HG03196 (cell line): ENCODE results near the gene SYTL3.
"Not testable (repeated sequence)": the region's sequence is repeated elsewhere in the genome, so short reads cannot be mapped to it uniquely, and the experiment has no call there.

Experiments
- ATAC-seq: cut with Tn5 transposase; IDR thresholded peaks from one replicate; pipeline ENCODE4 v1.9.1; 2021; ENCODE audit not compliant: unreplicated experiment

SYTL3 gene, protein sequence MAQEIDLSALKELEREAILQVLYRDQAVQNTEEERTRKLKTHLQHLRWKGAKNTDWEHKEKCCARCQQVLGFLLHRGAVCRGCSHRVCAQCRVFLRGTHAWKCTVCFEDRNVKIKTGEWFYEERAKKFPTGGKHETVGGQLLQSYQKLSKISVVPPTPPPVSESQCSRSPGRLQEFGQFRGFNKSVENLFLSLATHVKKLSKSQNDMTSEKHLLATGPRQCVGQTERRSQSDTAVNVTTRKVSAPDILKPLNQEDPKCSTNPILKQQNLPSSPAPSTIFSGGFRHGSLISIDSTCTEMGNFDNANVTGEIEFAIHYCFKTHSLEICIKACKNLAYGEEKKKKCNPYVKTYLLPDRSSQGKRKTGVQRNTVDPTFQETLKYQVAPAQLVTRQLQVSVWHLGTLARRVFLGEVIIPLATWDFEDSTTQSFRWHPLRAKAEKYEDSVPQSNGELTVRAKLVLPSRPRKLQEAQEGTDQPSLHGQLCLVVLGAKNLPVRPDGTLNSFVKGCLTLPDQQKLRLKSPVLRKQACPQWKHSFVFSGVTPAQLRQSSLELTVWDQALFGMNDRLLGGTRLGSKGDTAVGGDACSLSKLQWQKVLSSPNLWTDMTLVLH

DNA sequence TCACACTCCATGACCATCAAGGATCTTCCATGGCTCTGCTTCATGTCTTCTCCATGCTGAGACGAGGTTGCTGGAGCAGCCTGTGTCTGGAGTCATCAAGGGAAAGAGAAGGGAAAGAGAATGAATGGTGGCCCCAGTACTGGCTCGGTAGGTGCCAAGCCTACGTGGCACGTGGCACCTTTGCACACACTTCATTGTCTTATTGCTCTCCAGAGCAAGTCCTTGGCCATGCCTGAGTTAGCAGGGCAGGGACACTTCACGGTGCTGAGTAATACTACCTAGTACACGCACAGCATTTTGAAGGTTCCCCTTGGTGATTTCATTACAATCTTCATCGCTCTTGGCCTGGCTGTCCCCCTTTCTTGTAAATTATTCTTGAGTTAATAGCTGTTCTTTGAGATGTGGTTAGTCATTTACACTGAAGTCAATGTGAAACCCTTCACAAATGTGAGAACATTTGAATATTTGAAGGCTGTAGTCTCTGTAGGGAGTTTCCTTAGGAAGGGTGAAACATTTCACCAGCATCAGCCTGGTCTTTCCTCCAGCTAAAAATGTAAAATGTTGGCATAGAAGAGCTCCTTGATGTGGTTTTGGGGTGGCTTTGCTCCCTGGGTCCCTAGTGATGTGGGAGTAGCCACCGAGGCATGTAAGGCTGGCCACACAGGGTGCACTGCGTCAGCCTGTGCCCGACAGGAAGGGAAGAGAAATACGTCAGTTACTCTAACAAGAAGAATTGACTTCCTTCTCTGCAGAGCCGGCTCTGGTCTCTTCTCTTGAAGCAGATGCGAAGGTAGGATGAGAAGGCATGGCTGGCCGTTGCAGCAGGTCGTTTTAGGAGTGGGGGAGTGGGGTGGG, at the start of gene SYTL3:
Gene SYTL3, plus strand, starts transcription at position 766 of the 855 bp plus-strand sequence. CDS start 13,215 bp downstream, outside the sequence.
- peak; percentile 41 for ATAC-seq

DNA sequence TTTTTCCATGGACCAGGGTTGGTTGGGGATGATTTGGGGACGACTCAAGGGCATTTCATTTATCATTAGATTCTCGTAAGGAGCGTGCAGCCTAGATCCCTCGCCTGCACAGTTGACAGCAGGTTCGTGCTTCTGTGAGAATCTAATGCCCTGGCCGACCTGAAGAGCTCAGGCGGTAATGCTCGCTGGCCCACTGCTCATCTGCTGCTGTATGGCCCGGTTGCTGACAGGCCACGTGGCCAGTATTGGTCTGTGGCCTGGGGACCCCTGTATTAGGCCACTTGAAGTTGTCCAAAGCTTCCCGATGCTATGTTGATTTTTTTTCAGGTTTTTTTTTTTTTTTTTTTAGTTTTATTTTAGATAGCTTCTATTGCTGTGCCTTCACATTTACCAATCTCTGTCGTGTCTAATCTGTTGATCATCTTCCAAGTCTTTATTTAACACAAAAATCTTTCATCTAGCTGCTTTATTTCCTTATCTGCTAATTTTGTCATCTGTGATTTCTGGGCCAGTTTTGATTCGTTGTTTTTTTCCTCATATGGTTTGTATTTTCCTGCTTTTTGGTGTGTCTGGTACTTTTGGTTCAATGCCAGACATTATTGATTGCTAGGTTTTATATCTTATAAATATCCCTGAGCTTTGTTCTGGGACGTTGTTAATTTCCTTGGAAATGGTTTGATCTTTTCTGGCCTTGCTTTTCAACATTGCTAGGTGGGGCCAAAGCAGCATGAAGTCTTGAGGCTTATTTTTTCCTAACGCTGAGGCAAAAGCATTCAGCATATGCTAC, 46.4 kb upstream of the SYTL3 start:
- no peak for ATAC-seq

DNA sequence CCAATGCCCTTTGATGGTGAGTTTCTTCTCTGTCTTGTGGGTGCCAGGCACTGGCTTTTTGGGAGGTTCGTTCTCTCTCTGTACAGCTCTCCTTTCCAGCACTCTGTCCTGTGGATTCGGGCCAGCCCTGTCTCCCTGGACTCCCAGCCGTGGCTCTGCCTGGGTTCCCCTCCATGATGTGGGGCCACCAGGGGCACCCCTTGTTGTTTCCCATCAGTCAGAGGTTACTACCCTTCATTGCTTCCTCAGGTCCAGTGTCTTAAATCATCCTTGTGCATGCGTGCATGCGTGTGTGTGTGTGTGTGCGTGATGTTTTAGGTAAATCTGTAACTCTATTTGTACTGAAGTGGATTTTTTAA, 45.8 kb upstream of the SYTL3 start:
- no peak for ATAC-seq

DNA sequence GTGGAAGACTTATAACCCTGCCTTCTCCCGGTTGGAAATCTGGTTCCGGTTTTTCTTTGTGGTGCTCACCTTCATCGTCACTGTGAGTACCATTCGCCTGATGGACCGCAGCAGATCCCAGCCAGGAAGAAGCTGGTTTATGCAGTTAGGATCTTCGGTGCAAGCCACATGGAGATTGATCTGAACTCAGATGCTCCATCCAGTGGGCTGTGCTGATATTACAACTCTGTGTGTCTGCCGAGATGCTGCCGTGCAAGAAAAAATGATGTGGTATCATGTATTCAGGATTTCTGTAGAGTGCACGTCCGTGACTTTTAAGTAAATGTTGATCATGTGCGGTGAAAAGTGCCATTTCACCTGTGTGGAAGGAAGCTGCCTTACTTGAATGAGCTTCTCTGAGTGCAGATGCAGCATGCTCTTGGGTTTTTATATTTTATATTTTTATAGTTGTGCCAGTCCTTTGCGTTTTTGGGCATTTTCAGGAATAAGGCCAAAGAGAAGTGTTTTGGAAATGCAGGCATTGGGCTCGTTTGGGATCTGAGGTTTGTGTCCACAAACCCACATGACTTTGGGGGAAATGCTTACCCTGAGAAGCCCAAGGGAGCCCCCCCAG, 44.5 kb upstream of the SYTL3 start:
- ATAC-seq = no peak

DNA sequence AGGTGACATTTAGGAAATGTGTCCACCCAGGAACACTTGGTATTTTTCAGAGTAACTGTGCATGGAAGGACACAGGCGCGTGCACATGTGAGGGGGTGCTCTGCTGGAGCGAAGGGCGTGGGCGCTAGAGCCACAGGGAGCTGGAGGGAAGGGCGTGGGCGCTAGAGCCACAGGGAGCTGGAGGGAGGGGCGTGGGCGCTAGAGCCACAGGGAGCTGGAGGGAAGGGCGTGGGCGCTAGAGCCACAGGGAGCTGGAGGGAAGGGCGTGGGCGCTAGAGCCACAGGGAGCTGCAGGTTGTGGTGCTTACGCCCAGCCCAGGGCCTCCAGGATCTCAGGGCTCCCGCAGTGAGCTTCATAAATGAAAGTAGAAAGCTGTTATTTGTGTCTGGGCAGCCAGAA, 43.8 kb upstream of the SYTL3 start:
- ATAC-seq = not testable (repeated sequence)

DNA sequence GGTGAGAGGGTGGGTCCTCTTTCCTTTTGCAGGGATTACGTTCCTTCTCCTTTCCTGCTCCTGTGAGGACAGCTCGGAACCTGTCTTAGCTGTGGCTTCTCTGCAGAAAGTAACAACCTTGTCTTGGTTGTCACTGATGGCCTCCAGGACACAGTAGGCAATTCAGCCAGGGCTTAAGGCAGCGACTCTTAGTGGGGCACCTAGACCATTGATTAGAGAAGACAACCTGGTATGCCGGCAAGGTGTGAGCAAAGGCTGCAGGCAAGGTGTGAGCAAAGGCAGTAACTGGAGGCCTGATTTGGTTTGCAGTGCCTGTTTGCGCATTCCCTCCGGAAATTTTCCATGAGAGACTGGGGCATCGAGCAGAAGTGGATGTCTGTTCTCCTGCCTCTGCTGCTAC, 42.9 kb upstream of the SYTL3 start:
- ATAC-seq = no peak

DNA sequence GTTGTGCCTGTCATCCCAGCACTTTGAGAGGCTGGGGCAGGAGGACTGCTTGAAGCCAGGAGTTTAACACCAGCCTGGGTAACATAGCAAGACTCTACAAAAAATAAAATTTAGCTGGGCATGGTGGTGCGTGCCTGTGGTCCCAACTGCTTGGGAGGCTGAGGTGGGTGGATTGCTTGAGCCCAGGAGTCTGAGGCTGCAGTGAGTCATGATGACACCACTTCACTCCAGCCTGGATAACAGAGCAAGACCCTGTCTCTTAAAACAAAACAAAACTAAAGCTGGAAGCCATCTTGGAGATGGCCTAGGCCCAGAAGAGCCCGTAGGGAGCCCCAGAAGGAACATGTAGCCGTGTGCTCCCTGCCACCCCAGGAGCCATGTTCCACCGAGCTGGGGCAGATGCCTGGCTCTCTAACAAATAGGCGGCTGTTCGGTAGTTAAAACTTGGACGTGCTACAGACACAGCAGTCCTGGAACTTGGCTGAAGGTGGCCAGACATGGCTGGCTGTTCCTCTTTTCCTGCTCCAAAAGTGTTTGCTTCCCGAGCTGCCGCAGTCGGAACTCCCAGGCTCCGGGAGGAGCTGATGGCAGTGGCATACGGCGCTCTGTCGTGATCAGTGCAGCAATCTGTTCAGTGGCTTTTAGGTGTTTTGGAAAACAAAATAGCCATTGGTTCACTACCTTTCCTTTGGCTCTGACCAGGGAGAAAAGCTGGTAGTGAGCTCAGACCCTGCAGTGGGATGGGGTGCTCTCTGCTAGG, 42.3 kb upstream of the SYTL3 start:
- no peak for ATAC-seq

DNA sequence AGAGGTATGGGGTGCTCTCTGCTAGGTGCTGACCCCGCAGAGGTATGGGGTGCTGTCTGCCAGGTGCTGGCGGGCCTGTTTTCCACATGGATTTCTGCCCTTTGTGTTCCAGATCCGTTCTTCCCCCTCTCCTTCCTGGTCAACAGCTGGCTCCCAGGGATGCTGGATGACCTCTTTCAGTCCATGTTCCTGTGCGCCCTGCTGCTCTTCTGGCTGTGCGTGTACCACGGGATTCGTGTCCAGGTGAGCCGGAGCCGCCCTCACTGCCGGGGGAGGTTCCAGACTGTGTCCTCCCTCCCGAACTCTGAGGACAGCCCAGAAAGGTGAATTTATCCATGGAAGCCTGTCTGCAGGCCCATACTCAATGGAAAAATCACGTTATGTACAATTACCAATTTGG, 41.6 kb upstream of the SYTL3 start:
- ATAC-seq = no peak

DNA sequence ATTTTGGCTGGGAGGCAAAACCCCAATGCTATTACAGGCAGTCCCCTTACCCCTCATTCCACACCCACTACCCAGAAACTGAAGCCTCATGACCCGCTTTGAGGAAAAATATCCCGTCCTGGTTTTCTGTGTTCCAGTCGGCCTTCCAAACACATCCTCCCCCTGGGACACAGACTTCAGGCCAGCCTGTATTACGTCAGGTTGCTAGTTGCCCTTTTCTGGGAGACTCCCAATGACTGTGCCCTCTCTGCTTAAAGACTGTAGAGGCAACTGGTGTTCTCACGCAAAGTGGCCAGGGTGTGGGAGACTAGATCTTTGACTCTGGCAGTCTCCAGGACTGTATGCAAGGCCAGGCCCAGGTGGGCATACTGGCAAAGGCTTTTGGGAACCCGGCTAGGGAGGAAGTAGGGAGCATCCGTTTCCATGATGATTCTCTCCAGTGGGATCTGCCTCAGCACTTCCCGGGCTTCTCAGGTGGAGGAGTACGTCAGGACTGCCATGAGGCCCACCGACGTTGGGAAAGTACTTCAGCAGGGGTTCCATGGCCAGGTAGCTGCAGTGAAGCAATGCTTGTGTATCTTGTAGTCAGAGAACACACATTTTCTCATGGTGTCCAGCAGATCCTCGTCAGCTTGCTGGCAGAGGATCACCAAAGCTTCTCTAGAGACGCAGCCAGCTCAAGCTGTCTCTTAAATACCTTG, 40.2 kb upstream of the SYTL3 start:
- ATAC-seq = no peak

DNA sequence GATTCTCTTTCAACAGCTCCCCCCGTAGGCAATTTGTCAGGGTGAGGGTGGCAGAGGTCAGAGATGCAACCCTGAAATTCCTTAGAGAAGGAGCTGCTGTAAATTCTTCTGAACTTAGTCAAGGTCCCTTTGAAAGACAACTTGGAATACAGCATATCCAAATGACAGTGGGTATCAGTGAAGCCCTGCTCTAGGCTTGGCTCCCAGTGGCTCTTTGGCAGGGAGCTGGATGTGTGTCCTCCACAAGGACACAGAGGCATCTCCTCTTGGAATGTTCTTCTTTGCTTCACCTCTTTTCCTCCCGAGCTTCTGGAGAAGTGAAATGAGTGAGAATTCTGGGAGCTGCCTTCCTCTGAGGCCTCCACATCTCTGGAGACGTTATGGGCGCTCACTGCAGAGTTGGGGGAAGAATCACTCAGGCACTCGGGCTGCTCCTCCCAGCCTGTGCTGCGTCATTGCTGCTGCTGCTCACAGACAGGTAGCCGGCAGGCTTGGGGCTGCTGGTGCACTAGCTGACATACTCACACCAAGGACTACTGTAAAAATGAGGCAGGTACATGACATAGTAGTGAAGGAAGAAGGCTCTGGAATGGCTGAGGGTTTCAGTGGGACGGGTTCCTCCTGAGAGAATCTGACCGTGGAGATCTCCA, 39.4 kb upstream of the SYTL3 start:
- no peak for ATAC-seq

DNA sequence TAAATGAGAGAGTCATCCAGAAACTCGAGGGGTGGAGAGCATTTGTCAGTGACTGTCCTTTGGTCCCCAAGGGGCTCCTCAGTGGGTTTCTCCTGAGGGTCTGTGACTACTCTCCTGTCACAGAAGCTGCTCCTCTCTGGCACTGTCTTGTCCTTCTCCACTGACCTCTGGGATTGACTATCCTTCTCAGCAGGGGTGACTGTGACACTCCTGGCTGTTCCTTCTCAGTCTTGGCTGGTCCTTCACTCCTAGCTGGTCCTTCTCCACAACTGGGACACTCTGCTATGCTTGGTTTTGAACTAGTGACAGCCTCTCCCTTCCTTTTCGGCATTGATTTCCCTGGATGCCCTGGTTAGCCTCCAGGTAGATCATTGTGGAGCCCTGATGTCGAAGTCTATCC, 38.8 kb upstream of the SYTL3 start:
- no peak for ATAC-seq

DNA sequence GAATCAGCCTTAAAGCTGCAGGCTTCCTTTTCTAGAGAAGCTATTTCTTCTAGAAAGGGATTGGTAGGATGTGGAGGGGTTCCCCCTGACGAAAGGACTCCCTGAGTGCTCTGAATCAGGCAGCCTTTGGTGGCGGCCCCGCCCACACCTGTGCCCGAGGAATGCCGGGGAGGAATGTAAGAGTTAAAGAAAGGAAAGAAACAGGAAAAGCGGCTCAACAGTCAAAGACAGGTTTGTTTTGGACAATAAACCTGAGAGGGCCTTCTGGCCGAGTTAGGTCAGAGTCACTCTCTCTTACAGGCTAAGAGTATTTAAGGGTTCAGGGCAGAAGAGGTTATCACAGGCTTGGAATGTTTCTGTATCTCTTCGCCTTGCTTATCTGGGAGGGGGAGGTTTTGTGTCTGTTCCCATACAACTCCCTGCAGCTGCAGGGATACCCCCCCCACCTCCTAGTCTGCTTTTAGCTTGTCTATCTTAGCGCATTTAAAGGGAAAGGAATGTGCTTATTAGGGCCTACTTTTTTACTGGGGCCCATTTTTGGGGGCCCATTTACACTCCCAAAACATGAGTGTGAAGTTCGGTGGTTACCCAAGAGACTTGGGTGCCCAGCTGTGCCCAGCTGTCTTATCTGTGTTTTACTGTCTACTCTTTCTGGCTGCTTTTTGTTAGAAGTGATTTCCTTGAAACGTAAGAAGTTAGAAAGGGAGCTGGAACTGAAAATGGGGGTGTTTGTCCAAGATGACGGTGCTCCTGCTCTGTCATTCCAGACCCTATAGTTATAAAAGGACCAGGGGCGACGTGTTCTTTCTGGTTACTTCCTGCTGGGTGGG, 38.1 kb upstream of the SYTL3 start:
- ATAC-seq = no peak

DNA sequence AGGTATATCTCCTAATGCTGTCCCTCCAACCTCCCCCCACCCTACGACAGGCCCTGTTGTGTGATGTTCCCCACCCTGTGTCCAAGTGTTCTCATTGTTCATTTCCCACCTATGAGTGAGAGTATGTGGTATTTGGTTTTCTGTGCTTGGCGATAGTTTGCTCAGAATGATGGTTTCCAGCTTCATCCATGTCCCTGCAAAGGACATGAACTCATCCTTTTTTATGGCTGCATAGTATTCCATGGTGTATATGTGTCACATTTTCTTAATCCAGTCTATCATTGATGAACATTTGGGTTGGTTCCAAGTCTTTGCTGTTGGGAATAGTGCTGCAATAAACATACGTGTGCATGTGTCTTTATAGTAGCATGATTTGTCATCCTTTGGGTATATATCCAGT, 35.2 kb upstream of the SYTL3 start:
- ATAC-seq = not testable (repeated sequence)

DNA sequence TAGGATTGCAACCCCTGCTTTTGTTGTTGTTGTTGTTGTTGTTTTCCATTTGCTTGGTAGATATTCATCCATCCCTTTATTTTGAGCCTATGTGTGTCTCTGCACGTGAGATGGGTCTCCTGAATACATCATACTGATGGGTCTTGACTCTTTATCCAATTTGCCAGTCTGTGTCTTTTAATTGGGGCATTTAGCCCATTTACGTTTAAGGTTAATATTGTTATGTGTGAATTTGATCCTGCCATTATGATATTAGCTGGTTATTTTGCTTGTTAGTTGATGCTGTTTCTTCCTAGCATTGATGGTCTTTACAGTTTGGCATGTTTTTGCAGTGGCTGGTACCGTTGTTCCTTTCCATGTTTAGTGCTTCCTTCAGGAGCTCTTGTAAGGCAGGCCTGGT, 31.6 kb upstream of the SYTL3 start:
- ATAC-seq = not testable (repeated sequence)

DNA sequence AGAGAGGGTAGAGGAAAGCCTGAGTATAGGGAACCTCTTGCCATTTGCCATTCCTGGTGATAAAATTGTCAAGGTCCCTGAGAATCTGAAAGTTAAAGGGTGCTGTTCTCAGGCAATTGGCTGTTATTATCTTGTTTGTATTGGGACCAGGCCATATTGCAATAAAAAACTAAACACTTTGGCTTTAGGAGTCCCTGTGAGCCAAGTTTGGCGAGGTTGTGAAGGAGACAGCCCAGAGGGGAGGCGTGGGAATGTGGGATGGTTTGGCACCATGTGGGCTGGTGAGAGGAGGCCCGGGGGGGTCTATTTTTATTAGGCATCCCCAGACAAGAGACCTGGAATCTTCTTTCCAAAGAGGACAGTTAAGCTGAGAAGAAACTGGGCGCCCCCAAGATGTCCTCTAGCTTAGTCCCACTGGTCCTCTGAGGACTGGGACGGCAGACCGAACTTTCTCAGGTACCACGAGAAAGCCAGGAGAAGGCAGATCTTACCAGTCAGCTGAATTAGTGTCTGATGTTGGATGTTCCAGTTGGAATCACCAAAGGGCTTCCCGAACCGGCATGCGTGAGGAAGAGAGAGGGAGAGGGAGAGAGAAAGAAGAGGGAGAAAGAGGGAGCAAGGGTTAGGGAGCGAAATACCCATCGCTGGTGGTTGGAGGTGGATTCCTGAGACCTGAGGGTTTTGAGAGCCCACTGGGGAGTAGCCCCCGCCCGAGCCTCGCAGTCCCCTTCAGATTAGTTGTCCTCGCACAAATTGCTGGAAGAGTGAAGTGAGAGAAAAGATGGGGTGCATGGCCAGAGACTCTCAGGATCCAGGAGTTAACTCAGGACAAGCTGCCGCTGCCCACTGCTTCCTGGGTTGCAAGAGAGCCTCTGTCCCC, 29.7 kb upstream of the SYTL3 start:
- ATAC-seq = no peak

DNA sequence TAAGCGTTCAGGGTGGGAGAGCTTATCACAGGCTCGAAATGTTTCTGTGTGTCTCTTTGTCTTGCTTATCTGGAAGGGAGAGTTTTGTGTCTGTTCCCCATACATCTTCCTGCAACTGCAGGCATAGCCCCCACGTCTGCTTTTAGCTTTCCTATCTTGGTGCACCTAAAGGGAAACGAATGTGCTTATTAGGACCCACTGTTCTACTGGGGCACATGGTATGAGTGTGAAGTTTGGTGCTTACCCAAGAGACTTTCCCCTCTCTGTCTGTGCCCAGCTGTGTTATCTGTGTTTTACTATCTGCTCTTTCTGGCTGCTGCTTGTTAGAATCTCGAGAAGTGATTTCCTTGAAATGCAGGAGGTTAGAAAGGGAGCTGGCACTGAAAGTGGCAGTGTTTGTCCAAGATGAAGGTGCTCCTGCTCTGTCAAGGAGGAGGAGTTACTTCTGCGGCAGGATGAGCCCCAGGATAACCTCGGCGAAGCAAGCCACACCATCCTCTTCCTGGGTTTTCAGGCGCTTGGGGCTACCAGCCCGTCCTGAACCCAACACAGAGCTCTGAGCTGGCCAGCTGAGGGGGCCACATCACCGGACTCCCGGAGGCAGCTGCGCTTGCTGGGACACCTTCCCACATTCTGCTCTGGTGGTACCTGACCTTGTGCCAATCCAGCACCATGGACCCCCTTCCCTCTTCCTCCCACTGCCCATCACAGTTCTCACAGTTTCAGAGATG, 28.7 kb upstream of the SYTL3 start:
- ATAC-seq = no peak
